Measurements from ENCODE around the gene SRPK2. TPM values are rescaled to one million over a fixed set of nuclear protein-coding genes. Genes with fewer than 3 reads are reported as not detected.

Gene SRPK2
- total and polyA plus RNA-seq, 2 of the 8 experiments (the other 6 are each of a cell fraction or from before 2014, with no cell fraction given) = 10.0 to 47.1 TPM

GRCh38 chr7:105218939-105219770 lies 169.6 kb downstream of the SRPK2 start:
- H4K20me1 ChIP-seq (replicated peaks in 1 of 2; ENCODE audit: control insufficient read depth in 1 of 2, insufficient read depth in 2 of 2, low read length in 2 of 2) = peaks cover 2 to 8% of the 10 kb centered on the region in 2 experiments
- H2AK5ac ChIP-seq (ENCODE audit: low read depth, low read length) = no peak overlapping the region
- no peak overlapping the region for H3K56ac ChIP-seq (replicated peaks; ENCODE audit: insufficient read length, low read depth, low read length)
- FAIRE-seq (no peak), DNase-seq (ENCODE audit: low read depth in 1 of 2, low spot score in 2 of 2) (no peak)
- no peak overlapping the region for H3K14ac ChIP-seq (ENCODE audit: insufficient read length)
- no peak overlapping the region for H2BK15ac ChIP-seq (ENCODE audit: low read length)
- H3K79me2 ChIP-seq (ENCODE audit: control insufficient read depth in 1 of 2, insufficient read depth in 2 of 2, low read length in 2 of 2) = peaks cover 0 to 75% of the 10 kb centered on the region in 2 experiments; a peak in 3 of 4 replicates
- H3K36me3 ChIP-seq (ENCODE audit: control insufficient read depth in 2 of 4, insufficient read depth in 4 of 4, low read length in 3 of 4) = no peaks in the 10 kb centered on the region
- no peak overlapping the region for H4K8ac ChIP-seq (ENCODE audit: extremely low read depth, insufficient read depth, low read length)
- H3K23me2 ChIP-seq (ENCODE audit: low read depth, low read length) = no peaks in the 10 kb centered on the region; the same call in 1 of the 2 replicates
- 91% methylated on average over 11 of the region's 11 CpGs; no CpG with 5 or more reads in 1 of the 2 experiments for WGBS, 2 experiments (ENCODE audit: extremely low coverage in 1 of 2, insufficient coverage in 1 of 2, insufficient read length in 1 of 2, insufficient replicate concordance in 2 of 2, low coverage in 1 of 2, low lambda C conversion rate in 2 of 2, missing lambda C conversion rate in 1 of 2)
- H2BK5ac ChIP-seq (ENCODE audit: low read depth, low read length) = no peak overlapping the region
- no peak overlapping the region for H3K23ac ChIP-seq (ENCODE audit: insufficient read length)
- peaks cover 5% of the 10 kb centered on the region; the same call in 1 of the 2 replicates for H3K79me1 ChIP-seq (ENCODE audit: low read depth, low read length)
- H3K9me3 ChIP-seq (ENCODE audit: insufficient read depth in 2 of 2, low read depth in 1 of 2, low read length in 1 of 2) = no peaks in the 10 kb centered on the region
- no peak overlapping the region for H2BK120ac ChIP-seq (replicated peaks; ENCODE audit: low read depth, low read length)
- H4K5ac ChIP-seq (ENCODE audit: insufficient read length, low read depth, low read length) = no peak overlapping the region
- H2BK20ac ChIP-seq (ENCODE audit: low read length) = no peak overlapping the region
- CTCF ChIA-PET (ENCODE audit: partially characterized antibody) = interaction anchor here (0.5 to 2.2 kb wide), 5 partner anchors 9 to 1773 kb away, joined by 3 to 7 read pairs (median 4); no protein-coding TSS in a partner anchor
- no peak overlapping the region for H2AFZ ChIP-seq (ENCODE audit: low read length)
- H3K27ac ChIP-seq (ENCODE audit: low read depth, low read length) = no peak overlapping the region
- H3K18ac ChIP-seq (ENCODE audit: extremely low read depth, low read length) = no peak overlapping the region
- POLR2A ChIA-PET (ENCODE audit: partially characterized antibody) = no interaction called here
- H2BK12ac ChIP-seq (ENCODE audit: low read depth, low read length) = no peak overlapping the region
- H4K91ac ChIP-seq (replicated peaks; ENCODE audit: insufficient read length, low read length) = no peak overlapping the region
- H3K27me3 ChIP-seq (replicated peaks in 1 of 4; ENCODE audit: control insufficient read depth in 3 of 4, extremely low read depth in 1 of 4, insufficient read depth in 3 of 4, low read length in 3 of 4) = no peaks in the 10 kb centered on the region
- no peak overlapping the region for H3K4me3 ChIP-seq (ENCODE audit: extremely low read depth in 1 of 4, insufficient read depth in 2 of 4, low read depth in 3 of 4, low read length in 4 of 4)
- no peak overlapping the region for H3K4ac ChIP-seq (replicated peaks; ENCODE audit: insufficient read length, low read depth, low read length)
- no peak overlapping the region; a peak in 1 of 7 replicates for H3K9ac ChIP-seq (replicated peaks in 1 of 4; ENCODE audit: extremely low read depth in 1 of 4, low read depth in 3 of 4, low read length in 3 of 4)
- H3K4me1 ChIP-seq (replicated peaks in 1 of 4; ENCODE audit: control insufficient read depth in 3 of 4, insufficient read depth in 4 of 4, low read length in 3 of 4) = peaks cover 0 to 5% (median 3%) of the 10 kb centered on the region in 4 experiments; a peak in 5 of 7 replicates
- no peak overlapping the region for H3K4me2 ChIP-seq (ENCODE audit: insufficient read depth in 1 of 2, low read depth in 2 of 2, low read length in 2 of 2)
- TF ChIP-seq EGR1 (IDR thresholded peaks at IDR 0.05; ENCODE audit: borderline replicate concordance, low read depth, low read length) = no peak
- no peak for TF ChIP-seq CTBP2 (IDR thresholded peaks at IDR 0.05; ENCODE audit: borderline replicate concordance, insufficient read depth, insufficient read length, low read length)
- no peak for TF ChIP-seq SP1 (IDR thresholded peaks at IDR 0.05; ENCODE audit: low read depth, low read length)
- TF ChIP-seq, protein P1, sequence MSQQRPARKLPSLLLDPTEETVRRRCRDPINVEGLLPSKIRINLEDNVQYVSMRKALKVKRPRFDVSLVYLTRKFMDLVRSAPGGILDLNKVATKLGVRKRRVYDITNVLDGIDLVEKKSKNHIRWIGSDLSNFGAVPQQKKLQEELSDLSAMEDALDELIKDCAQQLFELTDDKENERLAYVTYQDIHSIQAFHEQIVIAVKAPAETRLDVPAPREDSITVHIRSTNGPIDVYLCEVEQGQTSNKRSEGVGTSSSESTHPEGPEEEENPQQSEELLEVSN (IDR thresholded peaks at IDR 0.05) = no peak
- no peak for TF ChIP-seq RFX5 (IDR thresholded peaks at IDR 0.05; ENCODE audit: borderline replicate concordance, low read depth, low read length)
- TF ChIP-seq BACH1 (IDR thresholded peaks at IDR 0.05; ENCODE audit: low read length) = no peak
- no peak for TF ChIP-seq SP4 (IDR thresholded peaks at IDR 0.05; ENCODE audit: low read length)
- TF ChIP-seq ATF3 (IDR thresholded peaks at IDR 0.05; ENCODE audit: insufficient read depth, low read depth, low read length) = no peak
- no peak for TF ChIP-seq ASH2L (IDR thresholded peaks at IDR 0.05; ENCODE audit: low read length)
- no peak for TF ChIP-seq TAF7 (optimal IDR thresholded peaks at IDR 0.05; ENCODE audit: borderline replicate concordance, low read depth, low read length)
- no peak for TF ChIP-seq RAD21 (IDR thresholded peaks at IDR 0.05 in 1 of 2, conservative IDR thresholded peaks at IDR 0.05 in 1 of 2; ENCODE audit: low read depth in 2 of 2, low read length in 2 of 2)
